Calu3 (cell line): ENCODE measurements around the gene TAS2R41. TPM values are rescaled to one million over a fixed set of nuclear protein-coding genes. Genes with fewer than 3 reads are reported as not detected.

ENCODE experiments used
- BruUV-seq: library from RNA; stranded (reverse); fragments of 400-500 nt; replicated peaks from 2 replicates; lab custom pipeline; 2021; lab: Mats Ljungman, UMichigan
- CTCF ChIA-PET: fragments of 300-600 bp; sonication (Branson Sonifier 250); formaldehyde crosslinking; loops from one replicate; lab custom pipeline; 2022; ENCODE audit warnings: antibody characterized with exemption; lab: Charles Lee
- DNase-seq: peaks from one replicate; pipeline ENCODE4 v3.0.0; 2022
- H3K27ac Mint-ChIP-seq: one replicate; pipeline ENCODE4 v1.8.0; 2022; ENCODE audit warnings: mixed read lengths; ENCODE audit not compliant: unreplicated experiment
- H3K27me3 Mint-ChIP-seq: one replicate; pipeline ENCODE4 v1.8.0; 2022; ENCODE audit warnings: mixed read lengths; ENCODE audit not compliant: unreplicated experiment
- H3K36me3 Mint-ChIP-seq: one replicate; pipeline ENCODE4 v1.8.0; 2022; ENCODE audit warnings: mild to moderate bottlenecking, moderate library complexity, mixed read lengths; ENCODE audit not compliant: insufficient read depth, unreplicated experiment
- H3K4me1 Mint-ChIP-seq: one replicate; pipeline ENCODE4 v1.8.0; 2022; ENCODE audit warnings: mild to moderate bottlenecking, low read depth, mixed read lengths; ENCODE audit not compliant: unreplicated experiment
- H3K4me3 Mint-ChIP-seq: one replicate; pipeline ENCODE4 v1.8.0; 2022; ENCODE audit warnings: mild to moderate bottlenecking, low read depth, moderate library complexity, mixed read lengths; ENCODE audit not compliant: unreplicated experiment
- H3K9me3 Mint-ChIP-seq: one replicate; pipeline ENCODE4 v1.8.0; 2022; ENCODE audit warnings: low read depth, mixed read lengths; ENCODE audit not compliant: unreplicated experiment
- intact Hi-C: fragments of 100-400 bp; cut with micrococcal nuclease; formaldehyde crosslinking; loops from one replicate; pipeline ENCODE4 v1.10.0; 2022; ENCODE audit not compliant: unreplicated experiment
- total RNA-seq: library from RNA; stranded (reverse); gene quantifications from 2 replicates; pipeline ENCODE4 v1.2.3, GENCODE V29; 2022
- TF ChIP-seq, protein P1 (sequence below): fragments of 200-600 bp; IDR thresholded peaks from one replicate; pipeline ENCODE4 v1.8.0; 2022; ENCODE audit warnings: antibody characterized with exemption; ENCODE audit not compliant: unreplicated experiment

TAS2R41 gene
- total RNA-seq, 1 experiment from 2014 or later = not detected

DNA sequence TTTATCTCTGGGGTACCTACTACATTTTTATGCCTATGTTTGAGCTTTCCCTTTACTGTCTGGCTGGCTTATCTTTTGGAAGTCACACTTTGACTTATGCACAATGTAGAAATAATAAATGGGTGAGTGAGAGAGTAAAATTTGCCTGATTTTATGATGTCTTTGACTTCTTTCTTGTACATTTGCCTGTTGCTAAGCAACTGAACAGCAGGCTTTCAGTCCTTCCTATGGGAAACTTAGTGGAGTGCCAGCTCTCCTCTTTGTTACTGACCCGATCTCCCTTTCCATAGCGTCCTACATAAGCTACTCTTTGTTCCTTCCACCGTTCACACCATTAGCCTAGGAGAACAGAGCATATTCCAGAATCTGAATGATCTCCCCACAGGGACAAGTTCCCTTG, 30.2 kb upstream of the TAS2R41 start:
- no TSS peak for BruUV-seq
- no peaks in the 10 kb centered on the region for H3K4me1 Mint-ChIP-seq
- DNase-seq = no peak
- no peaks in the 10 kb centered on the region for H3K9me3 Mint-ChIP-seq
- intact Hi-C loops = loop anchor here (10.0 kb wide), 1 partner anchor 667 kb away; no protein-coding TSS in a partner anchor
- H3K27me3 Mint-ChIP-seq = no peaks in the 10 kb centered on the region
- H3K36me3 Mint-ChIP-seq = no peaks in the 10 kb centered on the region
- TF ChIP-seq, protein P1, sequence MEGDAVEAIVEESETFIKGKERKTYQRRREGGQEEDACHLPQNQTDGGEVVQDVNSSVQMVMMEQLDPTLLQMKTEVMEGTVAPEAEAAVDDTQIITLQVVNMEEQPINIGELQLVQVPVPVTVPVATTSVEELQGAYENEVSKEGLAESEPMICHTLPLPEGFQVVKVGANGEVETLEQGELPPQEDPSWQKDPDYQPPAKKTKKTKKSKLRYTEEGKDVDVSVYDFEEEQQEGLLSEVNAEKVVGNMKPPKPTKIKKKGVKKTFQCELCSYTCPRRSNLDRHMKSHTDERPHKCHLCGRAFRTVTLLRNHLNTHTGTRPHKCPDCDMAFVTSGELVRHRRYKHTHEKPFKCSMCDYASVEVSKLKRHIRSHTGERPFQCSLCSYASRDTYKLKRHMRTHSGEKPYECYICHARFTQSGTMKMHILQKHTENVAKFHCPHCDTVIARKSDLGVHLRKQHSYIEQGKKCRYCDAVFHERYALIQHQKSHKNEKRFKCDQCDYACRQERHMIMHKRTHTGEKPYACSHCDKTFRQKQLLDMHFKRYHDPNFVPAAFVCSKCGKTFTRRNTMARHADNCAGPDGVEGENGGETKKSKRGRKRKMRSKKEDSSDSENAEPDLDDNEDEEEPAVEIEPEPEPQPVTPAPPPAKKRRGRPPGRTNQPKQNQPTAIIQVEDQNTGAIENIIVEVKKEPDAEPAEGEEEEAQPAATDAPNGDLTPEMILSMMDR = no peak
- no peak overlapping the region for H3K4me3 Mint-ChIP-seq
- CTCF ChIA-PET = no interaction called here
- H3K27ac Mint-ChIP-seq = no peak overlapping the region

DNA sequence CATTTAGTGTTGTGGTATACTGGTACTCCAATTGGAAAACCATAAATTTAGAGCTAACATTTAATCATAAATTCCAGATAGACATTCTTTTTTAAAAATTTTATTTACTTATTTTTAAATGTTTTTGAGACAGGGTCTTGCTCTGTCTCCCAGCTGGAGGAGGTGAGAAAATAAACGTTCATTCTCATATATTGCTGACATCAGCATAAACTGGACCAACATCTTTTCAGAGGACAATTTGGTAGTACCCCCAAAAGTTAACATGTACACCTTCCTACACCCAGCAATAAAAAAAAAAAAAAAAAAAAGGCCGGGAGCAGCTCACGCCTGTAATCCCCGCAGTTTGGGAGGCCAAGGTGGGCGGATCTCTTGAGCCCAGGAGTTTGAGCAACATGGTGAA, 29.2 kb upstream of the TAS2R41 start:
- intact Hi-C loops = loop anchor here (10.0 kb wide), 1 partner anchor 666 kb away; no protein-coding TSS in a partner anchor
- no peak for DNase-seq
- Mint-ChIP-seq H3K9me3 (no peaks in the 10 kb centered on the region), H3K27ac (no peak overlapping the region), H3K4me1 (no peaks in the 10 kb centered on the region), H3K36me3 (no peaks in the 10 kb centered on the region), H3K27me3 (no peaks in the 10 kb centered on the region), H3K4me3 (no peak overlapping the region)
- TF ChIP-seq, protein P1 = no peak
- CTCF ChIA-PET = no interaction called here
- BruUV-seq = no TSS peak

DNA sequence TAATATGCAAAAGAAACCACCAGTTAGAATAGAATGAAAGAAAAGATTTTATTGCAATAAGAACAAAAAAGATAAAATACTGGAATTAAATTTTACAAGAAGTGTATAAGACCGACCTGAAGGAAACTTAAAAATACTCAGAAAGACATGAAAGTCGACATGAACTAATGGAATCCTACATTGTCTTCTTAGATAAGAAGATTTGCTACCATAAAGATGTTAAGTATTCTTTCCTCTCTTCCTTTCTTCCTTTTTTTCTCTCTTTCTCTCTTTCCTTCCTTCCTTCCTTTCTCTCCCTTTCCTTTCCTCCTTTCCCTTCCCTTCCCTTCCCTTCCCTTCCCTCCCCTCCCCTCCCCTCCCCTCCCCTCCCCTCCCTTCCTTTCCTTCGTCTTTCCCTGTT, 27.9 kb upstream of the TAS2R41 start:
- no peak overlapping the region for H3K4me3 Mint-ChIP-seq
- intact Hi-C loops = loop anchor here (10.0 kb wide), 1 partner anchor 665 kb away; no protein-coding TSS in a partner anchor
- no TSS peak for BruUV-seq
- no peaks in the 10 kb centered on the region for H3K9me3 Mint-ChIP-seq
- no peak overlapping the region for H3K27ac Mint-ChIP-seq
- CTCF ChIA-PET = no interaction called here
- TF ChIP-seq, protein P1 = no peak
- H3K27me3 Mint-ChIP-seq = no peaks in the 10 kb centered on the region
- H3K4me1 Mint-ChIP-seq = peaks cover 8% of the 10 kb centered on the region
- no peaks in the 10 kb centered on the region for H3K36me3 Mint-ChIP-seq
- no peak for DNase-seq

DNA sequence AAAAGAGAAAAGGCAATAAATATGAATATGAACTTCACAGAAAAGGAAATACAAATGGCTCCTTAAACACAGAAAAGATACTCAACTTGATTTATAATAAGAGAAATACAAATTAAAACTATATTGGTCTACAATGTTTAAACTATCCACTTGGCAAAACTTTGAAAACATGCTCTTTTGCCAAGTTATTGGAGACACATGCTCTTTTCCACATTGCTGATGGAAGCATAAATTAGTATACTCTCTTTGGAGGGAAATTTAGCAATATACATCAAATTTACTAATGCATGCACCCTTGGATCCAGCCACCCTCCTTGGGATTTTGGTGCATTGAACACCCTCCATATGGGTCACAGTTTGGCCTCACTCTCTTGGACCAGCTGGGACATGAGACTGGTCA, 26.6 kb upstream of the TAS2R41 start:
- no peaks in the 10 kb centered on the region for H3K27me3 Mint-ChIP-seq
- no peaks in the 10 kb centered on the region for H3K9me3 Mint-ChIP-seq
- DNase-seq = no peak
- TF ChIP-seq, protein P1 = no peak
- intact Hi-C loops = no loop called here
- H3K27ac Mint-ChIP-seq = no peak overlapping the region
- BruUV-seq = no TSS peak
- no peaks in the 10 kb centered on the region for H3K36me3 Mint-ChIP-seq
- CTCF ChIA-PET = no interaction called here
- H3K4me3 Mint-ChIP-seq = no peak overlapping the region
- H3K4me1 Mint-ChIP-seq = peaks cover 8% of the 10 kb centered on the region
